A673 (cell line): ENCODE data around the gene MGAT4A. TPM values are rescaled to one million over a fixed set of nuclear protein-coding genes. Genes with fewer than 3 reads are reported as not detected.

Source experiments
- BruUV-seq: library from RNA; stranded (reverse); fragments of 400-500 nt; replicated peaks from 2 replicates; lab custom pipeline; 2021; lab: Mats Ljungman, UMichigan
- CTCF ChIA-PET: fragments of 300-600 bp; sonication (Branson Sonifier 250); formaldehyde crosslinking; loops from one replicate; lab custom pipeline; 2022; ENCODE audit warnings: antibody characterized with exemption; lab: Charles Lee
- POLR2A ChIA-PET: fragments of 300-600 bp; sonication (Branson Sonifier 250); formaldehyde crosslinking; loops from one replicate; lab custom pipeline; 2022; ENCODE audit warnings: antibody characterized with exemption; ENCODE audit not compliant: low non-redundant PET; lab: Charles Lee
- DNase-seq: peaks from one replicate; pipeline ENCODE4 v3.0.0-alpha.2; 2015; ENCODE audit warnings: low spot score
- H3K27ac ChIP-seq: fragments of 200-600 bp; sonication (generic); 2 replicates; pipeline ENCODE4 v1.5.1; 2016; ENCODE audit warnings: mixed run types, low read depth, mild to moderate bottlenecking, mixed read lengths, antibody characterized with exemption, low read length; ENCODE audit not compliant: poor library complexity, severe bottlenecking
- H3K27me3 ChIP-seq: fragments of 200-600 bp; sonication (generic); replicated peaks from 2 replicates; pipeline ENCODE4 v1.6.1; 2017; ENCODE audit warnings: mixed run types, low read depth, mild to moderate bottlenecking, mixed read lengths, antibody characterized with exemption, low read length; ENCODE audit not compliant: insufficient read depth, poor library complexity
- H3K36me3 ChIP-seq: fragments of 200-600 bp; sonication (generic); 2 replicates; pipeline ENCODE4 v1.6.1; 2016; ENCODE audit warnings: mixed run types, mild to moderate bottlenecking, mixed read lengths, antibody characterized with exemption, low read length; ENCODE audit not compliant: insufficient read depth, poor library complexity, severe bottlenecking
- H3K4me1 ChIP-seq: fragments of 200-600 bp; sonication (generic); 2 replicates; pipeline ENCODE4 v1.6.1; 2017; ENCODE audit warnings: mixed run types, mild to moderate bottlenecking, mixed read lengths, antibody characterized with exemption, low read length; ENCODE audit not compliant: insufficient read depth, poor library complexity, severe bottlenecking
- H3K4me3 ChIP-seq: fragments of 200-600 bp; sonication (generic); 2 replicates; pipeline ENCODE4 v1.5.1; 2016; ENCODE audit warnings: low read depth, mixed run types, mild to moderate bottlenecking, mixed read lengths, low read length; ENCODE audit not compliant: poor library complexity, severe bottlenecking
- H3K9me3 ChIP-seq: fragments of 200-600 bp; sonication (generic); 2 replicates; pipeline ENCODE4 v1.6.1; 2016; ENCODE audit warnings: mixed run types, low read depth, mild to moderate bottlenecking, mixed read lengths, antibody characterized with exemption, low read length; ENCODE audit not compliant: poor library complexity, severe bottlenecking
- CTCF ChIP-seq: fragments of 300-800, 200-600 bp; sonication (generic); conservative IDR thresholded peaks from 2 replicates; pipeline ENCODE4 v1.5.1; 2017; ENCODE audit warnings: low read depth, mild to moderate bottlenecking, antibody characterized with exemption, low read length, moderate library complexity, mixed read lengths
- EZH2 ChIP-seq: fragments of 200-600 bp; sonication (generic); IDR thresholded peaks from 2 replicates; pipeline ENCODE4 v1.6.1; 2017; ENCODE audit warnings: borderline replicate concordance, low read depth, mild to moderate bottlenecking, mixed read lengths, antibody characterized with exemption, low read length; ENCODE audit not compliant: poor library complexity, severe bottlenecking
- intact Hi-C: fragments of 100-400 bp; cut with micrococcal nuclease; formaldehyde crosslinking; loops from one replicate; pipeline ENCODE4 v1.10.0; 2022; ENCODE audit not compliant: unreplicated experiment
- total RNA-seq: library from RNA; stranded (reverse); gene quantifications from 2 replicates; pipeline ENCODE4 v1.2.3, GENCODE V29; 2021

MGAT4A gene
- total RNA-seq, 1 experiment from 2014 or later = 0.09 TPM

GRCh38 chr2:98710734-98711133 lies 20.2 kb downstream of the MGAT4A start:
- Histone ChIP-seq H3K36me3 (no peaks in the 10 kb centered on the region), H3K27ac (no peak overlapping the region), H3K4me3 (no peak overlapping the region), H3K9me3 (no peaks in the 10 kb centered on the region), H3K27me3 (peaks cover 19% of the 10 kb centered on the region), H3K4me1 (no peaks in the 10 kb centered on the region)
- intact Hi-C loops = no loop called here
- POLR2A ChIA-PET = interaction anchor here (0.6 kb wide), 1 partner anchor 12 kb away, joined by 6 read pairs; no protein-coding TSS in a partner anchor
- TF ChIP-seq EZH2 (no peak), CTCF (no peak)
- no peak for DNase-seq
- BruUV-seq = no TSS peak
- CTCF ChIA-PET = no interaction called here

GRCh38 chr2:98709535-98709934 lies 21.4 kb downstream of the MGAT4A start:
- CTCF ChIA-PET = no interaction called here

GRCh38 chr2:98708396-98709186 lies 22.3 kb downstream of the MGAT4A start:
- POLR2A ChIA-PET = no interaction called here
- CTCF ChIA-PET = no interaction called here
- peaks cover 19% of the 10 kb centered on the region for H3K27me3 ChIP-seq
- no peaks in the 10 kb centered on the region for H3K4me1 ChIP-seq
- no TSS peak for BruUV-seq
- H3K4me3 ChIP-seq = no peak overlapping the region
- DNase-seq = no peak
- H3K36me3 ChIP-seq = no peaks in the 10 kb centered on the region
- H3K27ac ChIP-seq = no peak overlapping the region
- no peaks in the 10 kb centered on the region for H3K9me3 ChIP-seq
- TF ChIP-seq EZH2 (no peak), CTCF (no peak)
- intact Hi-C loops = no loop called here

More at GRCh38 chr2:98709535-98709934, 21.4 kb downstream of the MGAT4A start:
- H3K27ac ChIP-seq = no peak overlapping the region
- H3K36me3 ChIP-seq = no peaks in the 10 kb centered on the region
- TF ChIP-seq CTCF (no peak), EZH2 (no peak)
- DNase-seq = no peak
- H3K4me3 ChIP-seq = no peak overlapping the region
- no peaks in the 10 kb centered on the region for H3K4me1 ChIP-seq
- POLR2A ChIA-PET = no interaction called here
- no peaks in the 10 kb centered on the region for H3K9me3 ChIP-seq
- intact Hi-C loops = no loop called here
- BruUV-seq = no TSS peak
- H3K27me3 ChIP-seq = peaks cover 19% of the 10 kb centered on the region
